ENCODE measurements around the gene PRKRA.

PRKRA gene

GRCh38 chr2:178484245-178485041 lies 33.5 kb upstream of the PRKRA start:
- TF ChIP-seq, protein P1, sequence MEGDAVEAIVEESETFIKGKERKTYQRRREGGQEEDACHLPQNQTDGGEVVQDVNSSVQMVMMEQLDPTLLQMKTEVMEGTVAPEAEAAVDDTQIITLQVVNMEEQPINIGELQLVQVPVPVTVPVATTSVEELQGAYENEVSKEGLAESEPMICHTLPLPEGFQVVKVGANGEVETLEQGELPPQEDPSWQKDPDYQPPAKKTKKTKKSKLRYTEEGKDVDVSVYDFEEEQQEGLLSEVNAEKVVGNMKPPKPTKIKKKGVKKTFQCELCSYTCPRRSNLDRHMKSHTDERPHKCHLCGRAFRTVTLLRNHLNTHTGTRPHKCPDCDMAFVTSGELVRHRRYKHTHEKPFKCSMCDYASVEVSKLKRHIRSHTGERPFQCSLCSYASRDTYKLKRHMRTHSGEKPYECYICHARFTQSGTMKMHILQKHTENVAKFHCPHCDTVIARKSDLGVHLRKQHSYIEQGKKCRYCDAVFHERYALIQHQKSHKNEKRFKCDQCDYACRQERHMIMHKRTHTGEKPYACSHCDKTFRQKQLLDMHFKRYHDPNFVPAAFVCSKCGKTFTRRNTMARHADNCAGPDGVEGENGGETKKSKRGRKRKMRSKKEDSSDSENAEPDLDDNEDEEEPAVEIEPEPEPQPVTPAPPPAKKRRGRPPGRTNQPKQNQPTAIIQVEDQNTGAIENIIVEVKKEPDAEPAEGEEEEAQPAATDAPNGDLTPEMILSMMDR (conservative IDR thresholded peaks at IDR 0.05; ENCODE audit: low read depth, low read length), result no peak
- no peak overlapping the region for H3K4me3 ChIP-seq (ENCODE audit: low read length)
- DNase-seq (ENCODE audit: low read depth), result no peak

GRCh38 chr2:178482437-178482836 lies 31.5 kb upstream of the PRKRA start:
- no peak for DNase-seq (ENCODE audit: low read depth)
- TF ChIP-seq, protein P1 (conservative IDR thresholded peaks at IDR 0.05; ENCODE audit: low read depth, low read length), result no peak
- no peak overlapping the region for H3K4me3 ChIP-seq (ENCODE audit: low read length)

DNA sequence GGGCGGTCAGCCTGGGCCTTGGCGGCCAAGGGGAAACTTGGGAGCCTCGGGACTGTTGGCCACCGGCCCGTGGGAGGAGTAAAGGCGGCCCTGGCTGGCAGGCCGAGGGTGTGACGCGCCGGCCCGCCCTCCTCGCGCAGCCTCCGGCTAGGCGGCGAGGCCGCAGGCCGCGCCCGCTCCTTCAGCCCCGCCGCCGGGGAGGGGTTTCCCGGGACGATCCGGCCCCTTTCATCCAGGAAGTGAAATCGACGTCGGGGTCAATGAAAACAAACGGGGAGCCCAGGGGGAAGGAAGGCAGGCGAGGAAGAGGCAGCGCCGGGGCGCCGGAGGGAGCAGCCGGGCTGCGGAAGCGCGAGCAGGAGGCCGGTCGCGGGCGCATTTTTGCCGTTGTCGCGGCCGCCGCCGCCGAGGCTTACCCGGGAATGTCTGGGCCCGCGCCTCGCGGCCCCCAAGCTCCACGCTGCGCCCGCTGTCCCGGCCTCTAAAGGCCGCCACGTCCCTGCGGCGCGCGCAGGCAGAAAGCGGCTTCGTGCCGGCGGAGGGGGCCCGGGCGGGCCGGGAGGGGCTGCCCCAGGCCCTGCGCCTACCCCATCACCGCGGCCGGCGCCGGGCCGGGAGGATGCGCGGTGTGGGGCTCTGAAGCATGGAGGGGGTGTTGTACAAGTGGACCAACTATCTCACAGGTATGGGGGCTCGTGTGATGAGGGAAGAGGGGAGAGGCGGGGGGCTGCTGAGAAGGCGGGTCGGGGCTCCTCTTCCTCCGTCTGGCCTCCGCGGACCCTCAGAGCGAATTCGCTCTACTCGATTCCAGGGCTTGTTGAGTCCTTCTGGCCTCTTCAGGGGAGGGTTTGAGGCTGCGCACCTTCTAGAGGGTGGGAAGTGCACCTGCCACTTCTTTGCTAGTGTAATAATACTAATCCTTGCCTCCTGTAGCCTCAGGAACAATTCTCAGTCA lies 29.5 kb upstream of the PRKRA start, which contains the start of gene PLEKHA3:
Gene PLEKHA3, plus strand, starts transcription at position 231 of the 955 bp plus-strand sequence. Its CDS starts 413 bp downstream, at position 644.
- TF ChIP-seq, protein P1 (conservative IDR thresholded peaks at IDR 0.05; ENCODE audit: low read depth, low read length), result no peak

DNA sequence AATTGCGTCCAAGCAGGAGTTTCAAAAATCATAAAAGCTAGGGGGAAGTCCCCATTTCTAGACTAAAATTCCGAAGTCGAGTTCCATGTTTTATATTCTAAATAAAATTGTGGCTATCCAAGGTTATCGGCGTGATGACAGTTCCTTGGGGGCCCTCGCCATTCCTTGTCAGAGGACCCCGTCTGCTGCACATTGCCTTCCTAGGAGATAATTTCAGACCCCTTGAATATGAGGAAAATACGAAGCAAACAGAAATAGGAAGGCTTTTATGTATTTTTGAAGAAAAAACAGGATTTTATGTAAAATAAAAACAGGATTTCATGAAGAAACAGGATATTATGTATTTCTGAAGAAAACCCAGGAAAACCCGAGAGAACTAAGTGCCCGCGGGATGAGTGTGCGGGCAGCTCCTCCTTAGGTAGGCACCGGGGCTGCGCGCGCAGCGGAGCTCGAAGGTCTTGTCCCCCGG lies 28.8 kb upstream of the PRKRA start:
- TF ChIP-seq, protein P1 (conservative IDR thresholded peaks at IDR 0.05; ENCODE audit: low read depth, low read length), result no peak
- DNase-seq (ENCODE audit: low read depth), result no peak
- peak overlapping the region; percentile 45 for H3K4me3 ChIP-seq (ENCODE audit: low read length)

More for the DNA sequence above, 29.5 kb upstream of the PRKRA start, which contains the start of gene PLEKHA3:
- peak; percentile 88 for DNase-seq (ENCODE audit: low read depth)
- H3K4me3 ChIP-seq (ENCODE audit: low read length), result peak within 1 kb of the TSS; percentile 82

- DNase-seq (ENCODE audit: low read depth), result no peak
- peak overlapping the region; percentile 82 for H3K4me3 ChIP-seq (ENCODE audit: low read length)
- TF ChIP-seq, protein P1 (conservative IDR thresholded peaks at IDR 0.05; ENCODE audit: low read depth, low read length), result no peak
Measured at GRCh38 chr2:178479275-178479616, 28.3 kb upstream of the PRKRA start.

DNA sequence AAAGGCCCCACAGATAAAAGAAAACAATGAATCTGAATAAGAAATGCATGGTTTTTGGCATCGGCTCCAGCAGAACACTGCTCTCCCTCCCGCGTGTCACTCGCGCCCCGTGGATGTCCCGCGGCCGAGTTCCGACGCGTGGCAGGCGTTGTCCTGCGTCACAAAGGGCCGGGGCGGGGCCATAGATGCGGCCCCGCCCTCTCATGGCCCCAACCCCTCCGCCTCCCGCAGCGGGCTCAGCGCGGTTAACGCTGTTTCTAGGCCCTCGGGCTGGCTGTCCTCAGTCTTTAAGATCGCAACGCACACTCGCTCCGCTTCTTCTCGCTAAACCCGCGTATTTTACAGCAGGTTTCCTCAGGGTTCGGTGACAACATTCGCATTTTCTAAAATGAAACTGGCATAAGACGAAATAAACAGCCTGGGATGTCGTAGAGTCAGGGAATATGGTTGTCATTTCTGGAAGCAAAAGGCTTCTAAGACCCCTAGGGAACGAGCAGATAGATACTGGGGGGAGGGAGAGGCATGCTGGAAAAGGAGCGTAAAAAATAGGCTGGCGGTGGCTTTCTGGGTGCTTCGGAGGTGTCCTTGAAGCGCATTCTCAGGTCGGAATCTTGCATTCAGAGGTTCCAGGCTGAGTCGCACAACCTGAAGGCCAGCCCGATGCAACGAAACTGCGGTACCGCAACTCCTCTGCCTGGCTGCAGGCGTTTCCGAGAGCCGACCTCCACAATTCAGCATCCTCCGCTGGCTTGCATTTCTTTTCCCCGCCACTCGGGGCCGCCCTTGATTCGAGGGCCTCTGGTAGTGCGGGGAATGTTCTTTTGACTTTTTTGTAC lies 27.7 kb upstream of the PRKRA start, which contains the start of gene FKBP7:
Gene FKBP7, minus strand, starts transcription at position 162 of the 836 bp plus-strand sequence. Its CDS starts 101 bp downstream, at position 61.
- peak; percentile 43 for DNase-seq (ENCODE audit: low read depth)
- peak within 1 kb of the TSS; percentile 82 for H3K4me3 ChIP-seq (ENCODE audit: low read length)
- TF ChIP-seq, protein P1 (conservative IDR thresholded peaks at IDR 0.05; ENCODE audit: low read depth, low read length), result peak; percentile 69
